Measurements from ENCODE around the gene LGALS1. TPM values are rescaled to one million over a fixed set of nuclear protein-coding genes. Genes with fewer than 3 reads are reported as not detected.

Gene LGALS1
- total RNA-seq, 6 experiments from 2014 or later, result 34.7 to 267 (median 141) TPM

DNA sequence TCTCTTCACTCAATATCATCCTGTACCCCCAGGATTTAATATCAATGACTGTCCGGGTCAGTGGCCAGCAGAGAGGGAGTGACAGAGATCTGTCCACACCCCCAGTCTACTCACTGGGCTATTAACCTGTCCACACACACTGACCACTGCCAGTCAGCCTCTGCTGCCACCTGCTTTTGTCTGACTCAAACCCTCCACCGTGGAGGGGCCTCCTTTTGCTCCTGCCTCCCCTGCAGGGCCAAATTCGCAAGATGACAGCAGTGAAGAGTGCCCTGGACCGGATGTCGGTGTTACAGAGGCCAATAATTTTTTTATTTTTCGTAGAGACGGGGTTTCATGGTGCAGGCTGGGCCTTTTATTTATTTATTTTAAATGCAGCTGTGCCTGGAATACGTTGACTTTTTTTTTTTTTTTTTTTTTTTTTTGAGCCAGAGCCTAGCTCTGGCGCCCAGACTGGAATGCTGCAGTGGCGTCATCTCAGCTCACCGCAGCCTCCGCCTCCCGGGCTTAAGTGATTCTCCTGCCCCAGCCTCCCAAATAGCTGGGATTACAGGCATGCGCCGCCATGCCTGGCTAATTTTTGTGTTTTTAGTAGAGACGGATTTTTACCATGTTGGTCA, 11.8 kb upstream of the LGALS1 start:
- no peak for TF ChIP-seq POLR2A (IDR thresholded peaks at IDR 0.05)
- TF ChIP-seq, protein P1, sequence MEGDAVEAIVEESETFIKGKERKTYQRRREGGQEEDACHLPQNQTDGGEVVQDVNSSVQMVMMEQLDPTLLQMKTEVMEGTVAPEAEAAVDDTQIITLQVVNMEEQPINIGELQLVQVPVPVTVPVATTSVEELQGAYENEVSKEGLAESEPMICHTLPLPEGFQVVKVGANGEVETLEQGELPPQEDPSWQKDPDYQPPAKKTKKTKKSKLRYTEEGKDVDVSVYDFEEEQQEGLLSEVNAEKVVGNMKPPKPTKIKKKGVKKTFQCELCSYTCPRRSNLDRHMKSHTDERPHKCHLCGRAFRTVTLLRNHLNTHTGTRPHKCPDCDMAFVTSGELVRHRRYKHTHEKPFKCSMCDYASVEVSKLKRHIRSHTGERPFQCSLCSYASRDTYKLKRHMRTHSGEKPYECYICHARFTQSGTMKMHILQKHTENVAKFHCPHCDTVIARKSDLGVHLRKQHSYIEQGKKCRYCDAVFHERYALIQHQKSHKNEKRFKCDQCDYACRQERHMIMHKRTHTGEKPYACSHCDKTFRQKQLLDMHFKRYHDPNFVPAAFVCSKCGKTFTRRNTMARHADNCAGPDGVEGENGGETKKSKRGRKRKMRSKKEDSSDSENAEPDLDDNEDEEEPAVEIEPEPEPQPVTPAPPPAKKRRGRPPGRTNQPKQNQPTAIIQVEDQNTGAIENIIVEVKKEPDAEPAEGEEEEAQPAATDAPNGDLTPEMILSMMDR (IDR thresholded peaks at IDR 0.05), result no peak
- no peak overlapping the region for H3K4me3 ChIP-seq
- H3K36me3 ChIP-seq, result peaks cover 0 to 18% (median 9%) of the 10 kb centered on the region in 4 donors
- 55% methylated on average over 16 of the region's 16 CpGs for WGBS (ENCODE audit: insufficient coverage, low coverage, low lambda C conversion rate, missing lambda C conversion rate)
- no peaks in the 10 kb centered on the region for H3K27me3 ChIP-seq
- peaks cover 0 to 32% (median 16%) of the 10 kb centered on the region in 4 donors for H3K4me1 ChIP-seq
- ATAC-seq, result no peak
- H3K9me3 ChIP-seq, result no peaks in the 10 kb centered on the region
- no peak for DNase-seq
- intact Hi-C loops (cut with DNase I), result no loop called here
- no peak overlapping the region for H3K27ac ChIP-seq

DNA sequence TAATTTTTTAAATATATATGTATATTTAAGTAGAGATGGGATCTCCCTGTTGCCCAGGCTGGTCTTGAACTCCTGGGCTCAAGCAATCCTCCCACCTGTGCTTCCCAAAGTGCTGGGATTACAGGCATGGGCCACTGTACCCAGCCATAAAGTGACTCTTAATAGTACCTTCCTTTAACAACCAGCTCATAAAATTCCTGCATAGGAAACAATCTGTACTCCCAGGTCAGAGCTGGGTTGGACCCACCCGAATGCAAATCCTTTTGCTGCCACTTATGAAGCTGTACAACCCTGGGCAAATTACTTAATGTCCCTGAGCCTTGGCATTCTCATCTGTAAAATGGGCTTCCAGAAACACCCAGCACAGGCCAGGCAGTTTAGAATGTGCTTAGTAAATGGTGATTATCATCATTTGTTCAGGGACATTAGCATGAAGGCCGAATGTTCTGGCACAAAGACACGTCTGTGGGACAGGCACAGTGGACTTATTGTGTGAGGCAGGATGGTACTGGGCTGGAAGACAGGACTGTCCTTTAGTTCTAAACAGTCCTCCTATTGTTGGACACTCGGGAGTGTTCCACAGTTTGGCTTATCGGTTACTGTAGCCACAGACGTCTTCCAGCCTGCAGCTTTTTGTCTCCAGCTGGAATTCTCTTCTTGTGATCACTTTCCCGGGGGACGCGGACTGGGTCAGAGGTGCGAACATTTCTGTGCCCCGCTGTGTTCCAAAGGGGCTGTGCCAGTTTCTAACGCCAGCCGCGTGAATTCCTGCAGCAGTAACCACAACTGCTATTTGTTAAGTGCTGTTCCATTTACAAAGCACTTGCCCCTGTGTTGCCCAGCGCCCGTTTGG, 11.0 kb upstream of the LGALS1 start:
- DNase-seq, result no peak
- intact Hi-C loops (cut with DNase I), result no loop called here

DNA sequence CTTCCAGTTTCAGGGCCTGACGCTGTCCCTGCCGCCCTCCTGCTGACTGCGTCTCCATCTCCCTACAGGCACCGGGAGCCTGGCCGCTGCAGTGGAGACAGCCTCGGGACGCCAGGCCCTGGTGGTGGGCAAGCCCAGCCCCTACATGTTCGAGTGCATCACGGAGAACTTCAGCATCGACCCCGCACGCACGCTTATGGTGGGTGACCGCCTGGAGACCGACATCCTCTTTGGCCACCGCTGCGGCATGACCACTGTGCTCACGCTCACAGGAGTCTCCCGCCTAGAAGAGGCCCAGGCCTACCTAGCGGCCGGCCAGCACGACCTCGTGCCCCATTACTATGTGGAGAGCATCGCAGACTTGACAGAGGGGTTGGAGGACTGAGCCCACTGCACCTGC, 9.9 kb upstream of the LGALS1 start:
- DNase-seq, result no peak
- no peak overlapping the region for H3K27ac ChIP-seq
- no peaks in the 10 kb centered on the region for H3K9me3 ChIP-seq
- H3K27me3 ChIP-seq, result no peaks in the 10 kb centered on the region
- no peak overlapping the region for H3K4me3 ChIP-seq
- WGBS (ENCODE audit: insufficient coverage, low coverage, low lambda C conversion rate, missing lambda C conversion rate), result 100% methylated on average over 3 of the region's 24 CpGs
- H3K4me1 ChIP-seq, result peaks cover 0 to 28% (median 13%) of the 10 kb centered on the region in 4 donors
- TF ChIP-seq POLR2A (IDR thresholded peaks at IDR 0.05), result no peak
- TF ChIP-seq, protein P1 (IDR thresholded peaks at IDR 0.05), result no peak
- intact Hi-C loops (cut with DNase I), result no loop called here
- no peak for ATAC-seq
- H3K36me3 ChIP-seq, result peaks cover 0 to 18% (median 9%) of the 10 kb centered on the region in 4 donors

More for the DNA sequence above, 11.0 kb upstream of the LGALS1 start:
- H3K36me3 ChIP-seq, result peaks cover 0 to 18% (median 9%) of the 10 kb centered on the region in 4 donors
- no peak overlapping the region for H3K4me3 ChIP-seq
- no peak overlapping the region for H3K27ac ChIP-seq
- 60% methylated on average over 14 of the region's 16 CpGs for WGBS (ENCODE audit: insufficient coverage, low coverage, low lambda C conversion rate, missing lambda C conversion rate)
- H3K4me1 ChIP-seq, result peaks cover 0 to 32% (median 16%) of the 10 kb centered on the region in 4 donors
- H3K27me3 ChIP-seq, result no peaks in the 10 kb centered on the region
- ATAC-seq, result no peak
- H3K9me3 ChIP-seq, result no peaks in the 10 kb centered on the region
- TF ChIP-seq, protein P1 (IDR thresholded peaks at IDR 0.05), result no peak
- TF ChIP-seq POLR2A (IDR thresholded peaks at IDR 0.05), result no peak

DNA sequence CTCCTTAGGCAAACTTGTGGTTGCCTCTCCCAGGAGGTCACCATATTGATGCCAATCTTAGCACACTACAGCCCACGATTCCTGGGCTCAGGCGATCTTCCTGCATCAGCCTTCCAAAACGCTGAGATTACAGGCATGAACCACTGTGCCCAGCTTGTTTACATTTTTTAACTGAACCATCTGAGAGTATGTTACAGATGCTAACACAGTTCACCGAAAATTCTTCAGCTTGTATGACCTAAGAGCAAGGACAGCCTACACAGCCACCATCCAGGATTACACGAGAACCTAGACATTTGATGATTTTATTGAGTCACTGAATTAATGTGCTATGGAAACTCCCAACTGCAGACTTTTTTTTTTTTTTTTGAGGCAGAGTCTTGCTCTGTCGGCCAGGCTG, 5.8 kb upstream of the LGALS1 start:
- Histone ChIP-seq H3K27me3 (no peaks in the 10 kb centered on the region), H3K4me1 (peaks cover 0 to 4% (median under 1%) of the 10 kb centered on the region in 4 donors), H3K36me3 (peaks cover 0 to 18% (median 9%) of the 10 kb centered on the region in 4 donors), H3K9me3 (no peaks in the 10 kb centered on the region), H3K27ac (no peak overlapping the region), H3K4me3 (no peak overlapping the region)
- no peak for TF ChIP-seq POLR2A (IDR thresholded peaks at IDR 0.05)
- TF ChIP-seq, protein P1 (IDR thresholded peaks at IDR 0.05), result no peak
- 52% methylated on average over 5 of the region's 6 CpGs for WGBS (ENCODE audit: insufficient coverage, low coverage, low lambda C conversion rate, missing lambda C conversion rate)
- no peak for ATAC-seq
- DNase-seq, result no peak
- intact Hi-C loops (cut with DNase I), result no loop called here

All from right lobe of liver (tissue), 6 donors.